C4-2B (cell line): ENCODE results near the gene MSMB.

ENCODE experiments used
- ZFX ChIP-seq: fragments of 450-650 bp; IDR thresholded peaks from 2 replicates; pipeline ENCODE4 v1.6.1; 2017
- TF ChIP-seq, protein P1 (sequence below): fragments of 450-650 bp; conservative IDR thresholded peaks from 2 replicates; pipeline ENCODE4 v1.5.1; 2017; ENCODE audit warnings: mild to moderate bottlenecking

DNA sequence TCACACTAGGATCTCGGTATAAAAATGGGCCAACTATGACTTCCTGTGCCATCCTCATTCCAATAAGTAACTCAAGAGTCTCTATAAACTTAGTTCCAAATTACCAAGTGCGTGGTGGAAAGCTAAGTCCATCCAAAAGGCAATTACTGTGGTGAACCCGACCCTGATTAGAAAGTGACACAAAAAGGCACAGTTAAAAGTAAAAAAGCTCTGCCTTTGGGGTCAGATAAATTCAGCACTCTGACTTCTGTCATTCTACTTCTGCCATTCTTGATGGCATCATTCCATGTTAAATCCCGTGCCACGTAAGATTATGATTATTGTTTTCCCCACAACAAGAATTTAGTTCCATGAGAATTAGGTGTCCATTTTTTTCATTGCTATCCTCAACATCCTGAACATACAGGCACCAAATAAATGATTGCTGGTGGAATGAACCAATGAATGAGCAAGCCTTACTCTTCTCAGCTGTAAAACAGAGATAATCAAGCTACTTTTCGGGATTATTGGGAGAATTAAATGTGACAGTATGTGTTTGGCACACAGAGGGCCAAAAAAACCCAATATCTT, 16.5 kb downstream of the MSMB start:
- TF ChIP-seq, protein P1, sequence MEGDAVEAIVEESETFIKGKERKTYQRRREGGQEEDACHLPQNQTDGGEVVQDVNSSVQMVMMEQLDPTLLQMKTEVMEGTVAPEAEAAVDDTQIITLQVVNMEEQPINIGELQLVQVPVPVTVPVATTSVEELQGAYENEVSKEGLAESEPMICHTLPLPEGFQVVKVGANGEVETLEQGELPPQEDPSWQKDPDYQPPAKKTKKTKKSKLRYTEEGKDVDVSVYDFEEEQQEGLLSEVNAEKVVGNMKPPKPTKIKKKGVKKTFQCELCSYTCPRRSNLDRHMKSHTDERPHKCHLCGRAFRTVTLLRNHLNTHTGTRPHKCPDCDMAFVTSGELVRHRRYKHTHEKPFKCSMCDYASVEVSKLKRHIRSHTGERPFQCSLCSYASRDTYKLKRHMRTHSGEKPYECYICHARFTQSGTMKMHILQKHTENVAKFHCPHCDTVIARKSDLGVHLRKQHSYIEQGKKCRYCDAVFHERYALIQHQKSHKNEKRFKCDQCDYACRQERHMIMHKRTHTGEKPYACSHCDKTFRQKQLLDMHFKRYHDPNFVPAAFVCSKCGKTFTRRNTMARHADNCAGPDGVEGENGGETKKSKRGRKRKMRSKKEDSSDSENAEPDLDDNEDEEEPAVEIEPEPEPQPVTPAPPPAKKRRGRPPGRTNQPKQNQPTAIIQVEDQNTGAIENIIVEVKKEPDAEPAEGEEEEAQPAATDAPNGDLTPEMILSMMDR = no peak
- TF ChIP-seq ZFX = no peak
